GM12801 (cell line): ENCODE measurements around the gene MRPL40.

Source experiments
- TF ChIP-seq, protein P1 (sequence below): IDR thresholded peaks from one replicate; pipeline ENCODE4 v1.5.1; 2011; ENCODE audit warnings: control low read depth; ENCODE audit not compliant: insufficient read length; ENCODE audit errors: extremely low read depth

MRPL40 gene

DNA sequence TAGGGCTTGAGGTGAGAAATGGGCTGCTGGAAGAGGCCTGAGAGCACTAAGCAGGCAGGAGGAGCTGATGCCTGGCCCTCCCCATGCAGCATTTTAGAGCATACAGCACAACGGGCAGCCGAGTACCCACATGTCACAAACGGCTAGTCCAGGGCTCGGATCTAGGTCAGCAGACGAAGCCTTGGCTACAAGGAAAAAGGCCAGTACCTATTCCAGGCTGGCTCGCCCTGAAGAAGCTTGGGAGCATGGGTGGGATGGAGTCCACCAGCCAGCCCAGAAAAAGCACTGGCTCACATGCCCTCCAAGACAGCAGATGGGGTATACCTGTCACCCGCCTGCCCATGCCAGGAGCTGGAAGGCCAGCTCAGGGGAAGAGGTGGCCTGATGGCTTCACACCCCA, 37.1 kb downstream of the MRPL40 start:
- TF ChIP-seq, protein P1, sequence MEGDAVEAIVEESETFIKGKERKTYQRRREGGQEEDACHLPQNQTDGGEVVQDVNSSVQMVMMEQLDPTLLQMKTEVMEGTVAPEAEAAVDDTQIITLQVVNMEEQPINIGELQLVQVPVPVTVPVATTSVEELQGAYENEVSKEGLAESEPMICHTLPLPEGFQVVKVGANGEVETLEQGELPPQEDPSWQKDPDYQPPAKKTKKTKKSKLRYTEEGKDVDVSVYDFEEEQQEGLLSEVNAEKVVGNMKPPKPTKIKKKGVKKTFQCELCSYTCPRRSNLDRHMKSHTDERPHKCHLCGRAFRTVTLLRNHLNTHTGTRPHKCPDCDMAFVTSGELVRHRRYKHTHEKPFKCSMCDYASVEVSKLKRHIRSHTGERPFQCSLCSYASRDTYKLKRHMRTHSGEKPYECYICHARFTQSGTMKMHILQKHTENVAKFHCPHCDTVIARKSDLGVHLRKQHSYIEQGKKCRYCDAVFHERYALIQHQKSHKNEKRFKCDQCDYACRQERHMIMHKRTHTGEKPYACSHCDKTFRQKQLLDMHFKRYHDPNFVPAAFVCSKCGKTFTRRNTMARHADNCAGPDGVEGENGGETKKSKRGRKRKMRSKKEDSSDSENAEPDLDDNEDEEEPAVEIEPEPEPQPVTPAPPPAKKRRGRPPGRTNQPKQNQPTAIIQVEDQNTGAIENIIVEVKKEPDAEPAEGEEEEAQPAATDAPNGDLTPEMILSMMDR: no peak

DNA sequence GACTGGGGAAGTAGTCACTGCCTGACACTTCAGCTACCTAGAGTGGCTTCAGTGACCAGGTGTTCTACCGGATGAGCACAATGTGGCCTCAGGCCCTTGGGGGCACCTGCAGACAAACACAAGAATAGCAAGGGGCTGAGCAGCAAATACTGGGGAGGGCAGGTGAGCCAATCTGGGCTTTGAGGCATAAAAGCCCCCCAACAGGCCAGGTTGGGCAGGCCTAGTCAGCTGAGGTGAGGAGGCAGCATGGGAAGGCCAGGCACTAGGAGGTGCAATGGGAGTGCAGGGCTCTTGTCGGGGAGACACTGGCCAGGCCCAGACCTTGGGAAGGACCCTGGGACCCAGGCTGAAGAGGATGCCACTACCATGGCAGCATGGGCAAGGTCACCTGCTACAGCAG, 37.7 kb downstream of the MRPL40 start:
- TF ChIP-seq, protein P1: no peak

DNA sequence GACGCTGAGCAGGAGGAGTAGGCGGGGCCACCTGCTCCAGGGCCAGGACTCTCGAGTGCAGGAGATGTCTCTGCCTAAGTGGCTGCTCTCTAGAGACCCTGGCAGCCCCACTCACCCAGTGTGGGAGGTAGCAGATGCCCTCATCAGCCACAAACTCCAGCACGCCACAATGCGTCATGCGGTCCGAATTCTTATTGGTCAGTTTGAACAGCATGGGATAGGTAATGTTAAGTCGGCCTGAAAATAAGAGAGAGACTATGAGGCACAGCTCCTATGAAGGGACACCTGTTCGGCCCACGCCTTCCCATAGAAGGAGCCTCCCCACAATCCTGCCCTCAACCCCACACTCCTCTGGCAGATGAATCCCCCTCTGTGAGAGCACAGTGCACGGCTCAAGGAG, 39.2 kb downstream of the MRPL40 start:
- TF ChIP-seq, protein P1: no peak

DNA sequence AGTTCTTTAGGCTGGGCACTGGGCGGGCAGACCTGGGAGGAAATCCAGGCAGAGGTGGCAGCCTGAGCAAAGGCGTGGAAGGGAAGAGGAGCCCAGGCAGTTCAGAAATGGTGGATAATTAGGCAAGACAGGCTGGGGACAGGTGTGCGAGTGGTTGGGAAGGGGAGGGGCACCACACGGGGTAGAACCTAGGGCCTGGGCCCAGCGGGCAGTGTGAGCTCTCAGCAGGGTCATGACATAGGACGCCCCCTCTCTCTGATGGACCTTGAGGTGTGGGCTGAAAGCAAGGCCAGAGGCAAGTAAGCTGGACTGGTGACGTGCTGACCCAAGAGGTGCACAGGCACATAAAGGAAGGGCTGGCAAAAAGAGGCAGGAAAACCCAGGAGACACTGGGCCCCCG, 39.9 kb downstream of the MRPL40 start:
- TF ChIP-seq, protein P1: no peak

DNA sequence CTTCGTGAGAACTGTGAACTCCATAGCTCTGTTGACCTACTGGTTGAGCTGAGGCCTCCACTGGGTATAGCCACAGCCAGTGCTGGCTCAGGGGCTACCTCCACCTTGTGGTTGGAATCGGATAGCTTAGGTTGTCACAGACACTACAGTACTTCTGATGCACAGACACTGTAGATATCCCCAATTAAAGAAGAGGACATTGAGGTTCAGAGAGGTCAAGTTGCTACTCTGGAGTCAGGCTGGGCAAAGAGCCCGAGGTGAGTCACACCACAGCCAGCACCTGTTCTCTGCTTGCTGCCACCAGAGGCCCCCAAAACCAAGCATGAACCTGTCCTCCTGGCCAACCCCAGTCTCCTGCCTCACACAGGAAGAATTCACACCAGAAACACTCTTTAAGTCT, 41.2 kb downstream of the MRPL40 start:
- TF ChIP-seq, protein P1: no peak

DNA sequence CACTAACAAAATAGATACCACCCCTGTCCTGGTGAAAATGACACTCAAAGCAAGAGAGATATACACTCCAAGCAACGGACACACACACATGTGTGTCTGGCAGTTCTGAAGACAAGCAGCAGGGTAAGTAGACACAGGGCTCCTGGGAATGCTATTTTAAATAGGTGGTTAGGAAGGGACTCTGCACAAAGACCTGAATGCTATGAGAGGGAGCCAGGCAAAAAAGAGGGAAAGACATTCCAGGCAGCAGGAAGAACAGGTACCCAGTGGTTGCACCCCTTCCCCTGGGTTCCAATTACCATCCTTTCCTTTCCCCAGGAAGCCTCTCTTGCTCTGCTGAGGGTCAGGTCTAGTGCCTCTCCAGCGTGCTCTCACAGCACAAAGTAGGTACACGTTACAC, 43.7 kb downstream of the MRPL40 start:
- TF ChIP-seq, protein P1: no peak

DNA sequence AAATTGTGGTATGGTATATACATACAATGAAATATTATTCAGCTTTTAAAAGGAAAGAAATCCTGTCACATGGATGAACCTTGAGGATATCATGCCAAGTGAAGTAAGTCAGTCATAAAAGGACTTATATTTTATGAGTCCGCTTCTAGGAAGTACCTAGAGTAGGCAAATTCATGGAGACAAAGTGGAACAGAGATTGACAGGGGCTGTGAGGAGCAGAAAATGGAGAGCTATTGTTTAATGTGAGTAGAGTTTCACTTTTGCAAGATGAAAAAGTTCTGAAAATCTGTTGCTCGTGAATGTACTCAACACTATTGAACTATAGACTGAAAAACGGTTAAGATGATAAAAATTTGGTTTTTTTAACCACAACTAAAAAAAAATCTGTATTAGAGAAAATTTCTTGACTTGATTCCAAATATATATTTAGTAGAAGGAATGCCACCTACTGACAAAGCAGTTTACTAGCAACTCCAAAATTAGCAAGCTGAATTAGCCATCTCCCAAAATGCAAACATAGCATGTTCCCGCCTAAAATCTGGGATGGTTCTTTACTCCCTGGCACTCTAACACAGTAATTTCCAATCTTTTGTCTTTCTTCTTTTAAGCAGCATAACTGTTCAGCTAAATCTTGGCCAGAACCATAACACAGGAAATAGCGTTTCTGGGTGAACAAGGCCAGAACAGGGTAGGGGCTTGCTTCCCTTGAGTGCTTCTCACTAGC, 45.1 kb downstream of the MRPL40 start:
- TF ChIP-seq, protein P1: no peak
